ENCODE measurements around the gene SLC4A5. TPM values are rescaled to one million over a fixed set of nuclear protein-coding genes. Genes with fewer than 3 reads are reported as not detected.

SLC4A5 gene
- total RNA-seq, 1 donor from 2014 or later, result 0.43 TPM

GRCh38 chr2:74317701-74318100 lies 25.5 kb downstream of the SLC4A5 start:
- DNase-seq (ENCODE audit: low read depth), result peak; percentile 54

- DNase-seq (ENCODE audit: low read depth), result no peak
Measured at GRCh38 chr2:74316627-74317295, 26.5 kb downstream of the SLC4A5 start.

- no peak for DNase-seq (ENCODE audit: low read depth)
Measured at GRCh38 chr2:74314107-74314506, 29.1 kb downstream of the SLC4A5 start.

- DNase-seq (ENCODE audit: low read depth), result no peak
Measured at GRCh38 chr2:74313497-74313896, 29.7 kb downstream of the SLC4A5 start.

- no peak for DNase-seq (ENCODE audit: low read depth)
Measured at GRCh38 chr2:74312913-74313312, 30.3 kb downstream of the SLC4A5 start.

- DNase-seq (ENCODE audit: low read depth), result no peak
Measured at GRCh38 chr2:74307720-74308119, 35.5 kb downstream of the SLC4A5 start.

GRCh38 chr2:74304332-74305148 lies 38.7 kb downstream of the SLC4A5 start:
- peak; percentile 12 for DNase-seq (ENCODE audit: low read depth)

GRCh38 chr2:74302865-74303264 lies 40.4 kb downstream of the SLC4A5 start:
- DNase-seq (ENCODE audit: low read depth), result no peak

GRCh38 chr2:74301262-74301661 lies 42.0 kb downstream of the SLC4A5 start:
- DNase-seq (ENCODE audit: low read depth), result no peak

- no peak for DNase-seq (ENCODE audit: low read depth)
Measured at GRCh38 chr2:74300506-74300905, 42.7 kb downstream of the SLC4A5 start.

GRCh38 chr2:74297950-74298349 lies 45.3 kb downstream of the SLC4A5 start:
- no peak for DNase-seq (ENCODE audit: low read depth)

- no peak for DNase-seq (ENCODE audit: low read depth)
Measured at GRCh38 chr2:74297391-74297790, 45.8 kb downstream of the SLC4A5 start.

GRCh38 chr2:74293191-74293991 lies 49.8 kb downstream of the SLC4A5 start:
- DNase-seq (ENCODE audit: low read depth), result peak; percentile 52

GRCh38 chr2:74292751-74293150 lies 50.5 kb downstream of the SLC4A5 start:
- no peak for DNase-seq (ENCODE audit: low read depth)

GRCh38 chr2:74291886-74292621 lies 51.2 kb downstream of the SLC4A5 start:
- no peak for DNase-seq (ENCODE audit: low read depth)

GRCh38 chr2:74291218-74291544 lies 52.0 kb downstream of the SLC4A5 start:
- no peak for DNase-seq (ENCODE audit: low read depth)

- DNase-seq (ENCODE audit: low read depth), result no peak
Measured at GRCh38 chr2:74290466-74291217, 52.6 kb downstream of the SLC4A5 start.

- DNase-seq (ENCODE audit: low read depth), result no peak
Measured at GRCh38 chr2:74290066-74290465, 53.1 kb downstream of the SLC4A5 start.

- no peak for DNase-seq (ENCODE audit: low read depth)
Measured at GRCh38 chr2:74286725-74287124, 56.5 kb downstream of the SLC4A5 start.

GRCh38 chr2:74281141-74281975 lies 61.9 kb downstream of the SLC4A5 start:
- DNase-seq (ENCODE audit: low read depth), result no peak
